Measurements from ENCODE around the gene CCSER2.
"Not testable (repeated sequence)": the region's sequence is repeated elsewhere in the genome, so short reads cannot be mapped to it uniquely, and the experiment has no call there.

Gene CCSER2

GRCh38 chr10:84314275-84314674, 14.1 kb upstream of the CCSER2 start:
- DNase-seq (ENCODE audit: low read depth, low spot score) = no peak

- DNase-seq (ENCODE audit: low read depth, low spot score) = no peak
Measured at GRCh38 chr10:84317174-84317573, 11.2 kb upstream of the CCSER2 start.

GRCh38 chr10:84321902-84322301, 6.5 kb upstream of the CCSER2 start:
- no peak for DNase-seq (ENCODE audit: low read depth, low spot score)

GRCh38 chr10:84323566-84323965, 4.8 kb upstream of the CCSER2 start:
- DNase-seq (ENCODE audit: low read depth, low spot score) = not testable (repeated sequence)

- DNase-seq (ENCODE audit: low read depth, low spot score) = not testable (repeated sequence)
Measured at GRCh38 chr10:84326995-84327394, 1.4 kb upstream of the CCSER2 start.

GRCh38 chr10:84329196-84329611, 815 bp downstream of the CCSER2 start:
- no peak for DNase-seq (ENCODE audit: low read depth, low spot score)

GRCh38 chr10:84329986-84330651, 1.7 kb downstream of the CCSER2 start:
- DNase-seq (ENCODE audit: low read depth, low spot score) = no peak

- DNase-seq (ENCODE audit: low read depth, low spot score) = no peak
Measured at GRCh38 chr10:84331091-84331490, 2.7 kb downstream of the CCSER2 start.

GRCh38 chr10:84333864-84334451, 5.6 kb downstream of the CCSER2 start:
- DNase-seq (ENCODE audit: low read depth, low spot score) = no peak

- no peak for DNase-seq (ENCODE audit: low read depth, low spot score)
Measured at GRCh38 chr10:84334811-84335210, 6.4 kb downstream of the CCSER2 start.

- DNase-seq (ENCODE audit: low read depth, low spot score) = no peak
Measured at GRCh38 chr10:84335516-84335915, 7.1 kb downstream of the CCSER2 start.

GRCh38 chr10:84336406-84337090, 8.2 kb downstream of the CCSER2 start:
- no peak for DNase-seq (ENCODE audit: low read depth, low spot score)

GRCh38 chr10:84337199-84337598, 8.8 kb downstream of the CCSER2 start:
- no peak for DNase-seq (ENCODE audit: low read depth, low spot score)

- DNase-seq (ENCODE audit: low read depth, low spot score) = no peak
Measured at GRCh38 chr10:84339025-84339424, 10.6 kb downstream of the CCSER2 start.

- DNase-seq (ENCODE audit: low read depth, low spot score) = no peak
Measured at GRCh38 chr10:84340187-84340586, 11.8 kb downstream of the CCSER2 start.

- DNase-seq (ENCODE audit: low read depth, low spot score) = no peak
Measured at GRCh38 chr10:84340632-84341537, 12.5 kb downstream of the CCSER2 start.

- no peak for DNase-seq (ENCODE audit: low read depth, low spot score)
Measured at GRCh38 chr10:84341538-84341856, 13.1 kb downstream of the CCSER2 start.

- no peak for DNase-seq (ENCODE audit: low read depth, low spot score)
Measured at GRCh38 chr10:84341983-84342382, 13.6 kb downstream of the CCSER2 start.

- DNase-seq (ENCODE audit: low read depth, low spot score) = no peak
Measured at GRCh38 chr10:84342584-84342983, 14.2 kb downstream of the CCSER2 start.

- no peak for DNase-seq (ENCODE audit: low read depth, low spot score)
Measured at GRCh38 chr10:84343831-84344230, 15.4 kb downstream of the CCSER2 start.

- DNase-seq (ENCODE audit: low read depth, low spot score) = no peak
Measured at GRCh38 chr10:84344526-84344925, 16.1 kb downstream of the CCSER2 start.

- not testable (repeated sequence) for DNase-seq (ENCODE audit: low read depth, low spot score)
Measured at GRCh38 chr10:84347575-84348002, 19.2 kb downstream of the CCSER2 start.
